Glutamatergic neuron (in vitro differentiated cells): ENCODE results near the gene ZFHX3. TPM values are rescaled to one million over a fixed set of nuclear protein-coding genes. Genes with fewer than 3 reads are reported as not detected.

Experiments
- DNase-seq: peaks from one replicate; pipeline ENCODE4 v3.0.0; 2022
- H3K27ac Mint-ChIP-seq: one replicate; pipeline ENCODE4 v1.8.0; 2020; ENCODE audit warnings: mild to moderate bottlenecking, mixed read lengths, inconsistent platforms; ENCODE audit not compliant: unreplicated experiment
- H3K27me3 Mint-ChIP-seq: one replicate; pipeline ENCODE4 v1.8.0; 2020; ENCODE audit warnings: mild to moderate bottlenecking, moderate library complexity, mixed read lengths, inconsistent platforms; ENCODE audit not compliant: unreplicated experiment
- H3K36me3 Mint-ChIP-seq: one replicate; pipeline ENCODE4 v1.8.0; 2020; ENCODE audit warnings: mild to moderate bottlenecking, mixed read lengths, inconsistent platforms; ENCODE audit not compliant: unreplicated experiment
- H3K4me1 Mint-ChIP-seq: one replicate; pipeline ENCODE4 v1.8.0; 2020; ENCODE audit warnings: mild to moderate bottlenecking, low read depth, mixed read lengths, inconsistent platforms; ENCODE audit not compliant: unreplicated experiment
- H3K4me3 Mint-ChIP-seq: one replicate; pipeline ENCODE4 v1.8.0; 2020; ENCODE audit warnings: mild to moderate bottlenecking, mixed read lengths, inconsistent platforms; ENCODE audit not compliant: unreplicated experiment
- H3K9me3 Mint-ChIP-seq: one replicate; pipeline ENCODE4 v1.8.0; 2020; ENCODE audit warnings: mild to moderate bottlenecking, moderate library complexity, mixed read lengths, inconsistent platforms; ENCODE audit not compliant: unreplicated experiment
- CTCF ChIP-seq: fragments of 200-600 bp; sonication (generic); IDR thresholded peaks from one replicate; pipeline ENCODE4 v1.5.0; 2021; ENCODE audit not compliant: partially characterized antibody, unreplicated experiment
- total RNA-seq: library from RNA; stranded (reverse); fragmentation: NEBNext Ultra II Directional; extraction: Animal tissue kit (Norgen Biotek cat#: 25700); gene quantifications from one replicate; pipeline ENCODE4 v1.2.1, GENCODE V29; 2021; ENCODE audit not compliant: unreplicated experiment

The ZFHX3 gene
- total RNA-seq, 1 donor from 2014 or later: 6.8 TPM

- Mint-ChIP-seq H3K27me3 (no peaks in the 10 kb centered on the region), H3K27ac (no peak overlapping the region), H3K36me3 (no peaks in the 10 kb centered on the region), H3K4me1 (no peaks in the 10 kb centered on the region), H3K9me3 (no peaks in the 10 kb centered on the region), H3K4me3 (no peak overlapping the region)
- no peak for TF ChIP-seq CTCF
- no peak for DNase-seq
Measured at GRCh38 chr16:72809446-72809845, 238.5 kb downstream of the ZFHX3 start.

GRCh38 chr16:72808754-72809153, 239.2 kb downstream of the ZFHX3 start:
- Mint-ChIP-seq H3K4me1 (no peaks in the 10 kb centered on the region), H3K27me3 (no peaks in the 10 kb centered on the region), H3K9me3 (no peaks in the 10 kb centered on the region), H3K4me3 (no peak overlapping the region), H3K36me3 (no peaks in the 10 kb centered on the region), H3K27ac (no peak overlapping the region)
- TF ChIP-seq CTCF: no peak
- DNase-seq: no peak

- H3K36me3 Mint-ChIP-seq: no peaks in the 10 kb centered on the region
- H3K27me3 Mint-ChIP-seq: no peaks in the 10 kb centered on the region
- TF ChIP-seq CTCF: no peak
- no peak overlapping the region for H3K4me3 Mint-ChIP-seq
- DNase-seq: no peak
- no peaks in the 10 kb centered on the region for H3K9me3 Mint-ChIP-seq
- H3K27ac Mint-ChIP-seq: no peak overlapping the region
- no peaks in the 10 kb centered on the region for H3K4me1 Mint-ChIP-seq
Measured at GRCh38 chr16:72807245-72807644, 240.7 kb downstream of the ZFHX3 start.

GRCh38 chr16:72805486-72805885, 242.4 kb downstream of the ZFHX3 start:
- no peak for DNase-seq
- Mint-ChIP-seq H3K36me3 (no peaks in the 10 kb centered on the region), H3K27ac (no peak overlapping the region), H3K4me3 (no peak overlapping the region), H3K4me1 (no peaks in the 10 kb centered on the region), H3K9me3 (no peaks in the 10 kb centered on the region), H3K27me3 (no peaks in the 10 kb centered on the region)
- TF ChIP-seq CTCF: no peak

- Mint-ChIP-seq H3K4me3 (no peak overlapping the region), H3K27ac (no peak overlapping the region), H3K9me3 (peaks cover 1% of the 10 kb centered on the region), H3K36me3 (peaks cover 17% of the 10 kb centered on the region), H3K4me1 (no peaks in the 10 kb centered on the region), H3K27me3 (no peaks in the 10 kb centered on the region)
- DNase-seq: no peak
- TF ChIP-seq CTCF: no peak
Measured at GRCh38 chr16:72800524-72801161, 247.3 kb downstream of the ZFHX3 start.
